ENCODE measurements around the gene TNKS1BP1.
A peak's percentile ranks its signal among the peaks of the same experiment; 100 is the strongest.

TNKS1BP1 gene

DNA sequence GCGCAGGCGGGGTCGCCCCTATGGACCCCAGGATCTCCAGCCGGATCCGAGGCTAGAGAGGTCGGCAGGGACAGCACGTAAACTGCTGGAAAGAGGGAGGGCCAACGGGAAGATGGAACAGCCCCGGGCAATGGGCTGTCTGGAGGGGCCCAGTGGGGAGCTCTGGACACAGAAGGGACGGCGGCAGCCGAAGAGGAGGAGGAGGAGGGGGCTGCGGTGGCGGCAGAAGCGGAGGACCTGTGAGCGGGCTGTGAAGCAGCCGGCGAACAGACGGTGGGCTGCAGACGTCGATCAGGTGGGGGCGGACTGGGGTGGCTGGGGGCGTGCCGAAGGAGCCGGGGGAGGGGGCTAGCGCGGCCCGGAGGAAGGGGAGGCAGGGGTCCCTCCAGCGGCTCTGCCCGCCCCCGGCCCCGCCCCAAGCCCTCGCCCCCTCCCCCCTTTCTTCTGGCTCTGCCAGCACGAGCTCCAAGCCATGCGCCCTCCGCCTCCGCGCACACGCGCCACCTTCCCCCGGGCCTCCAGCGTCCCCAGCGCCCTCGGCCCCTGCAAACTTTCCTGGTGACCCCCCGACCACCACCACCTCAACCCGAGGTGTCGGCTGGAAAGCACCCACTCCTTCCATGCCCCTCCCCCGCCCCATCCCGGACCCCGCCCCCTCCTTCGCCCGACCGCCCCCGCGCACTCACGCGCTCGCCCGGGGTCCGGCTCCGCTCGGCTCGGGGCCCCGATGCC is 432 bp downstream of the TNKS1BP1 start:
- TF ChIP-seq, protein P1, sequence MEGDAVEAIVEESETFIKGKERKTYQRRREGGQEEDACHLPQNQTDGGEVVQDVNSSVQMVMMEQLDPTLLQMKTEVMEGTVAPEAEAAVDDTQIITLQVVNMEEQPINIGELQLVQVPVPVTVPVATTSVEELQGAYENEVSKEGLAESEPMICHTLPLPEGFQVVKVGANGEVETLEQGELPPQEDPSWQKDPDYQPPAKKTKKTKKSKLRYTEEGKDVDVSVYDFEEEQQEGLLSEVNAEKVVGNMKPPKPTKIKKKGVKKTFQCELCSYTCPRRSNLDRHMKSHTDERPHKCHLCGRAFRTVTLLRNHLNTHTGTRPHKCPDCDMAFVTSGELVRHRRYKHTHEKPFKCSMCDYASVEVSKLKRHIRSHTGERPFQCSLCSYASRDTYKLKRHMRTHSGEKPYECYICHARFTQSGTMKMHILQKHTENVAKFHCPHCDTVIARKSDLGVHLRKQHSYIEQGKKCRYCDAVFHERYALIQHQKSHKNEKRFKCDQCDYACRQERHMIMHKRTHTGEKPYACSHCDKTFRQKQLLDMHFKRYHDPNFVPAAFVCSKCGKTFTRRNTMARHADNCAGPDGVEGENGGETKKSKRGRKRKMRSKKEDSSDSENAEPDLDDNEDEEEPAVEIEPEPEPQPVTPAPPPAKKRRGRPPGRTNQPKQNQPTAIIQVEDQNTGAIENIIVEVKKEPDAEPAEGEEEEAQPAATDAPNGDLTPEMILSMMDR (conservative IDR thresholded peaks at IDR 0.05): no peak
- peak overlapping the region; percentile 88 for H3K27ac ChIP-seq

DNA sequence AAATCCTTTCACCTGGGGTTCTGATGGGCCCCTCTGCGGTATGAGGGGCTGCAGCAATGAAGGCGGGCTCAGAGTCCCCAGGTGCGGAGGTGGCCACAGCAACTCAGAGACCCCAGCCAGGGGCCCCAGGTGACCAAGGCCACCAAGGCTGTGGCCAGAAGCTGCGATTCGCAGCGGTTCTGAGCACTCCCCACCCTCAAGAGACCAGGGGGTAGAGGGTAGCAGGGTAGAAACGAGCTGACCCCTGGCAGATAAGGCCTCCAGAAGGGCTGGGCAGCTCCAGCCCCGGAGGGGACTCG is 948 bp downstream of the TNKS1BP1 start:
- TF ChIP-seq, protein P1 (conservative IDR thresholded peaks at IDR 0.05): no peak
- H3K27ac ChIP-seq: peak overlapping the region; percentile 88

DNA sequence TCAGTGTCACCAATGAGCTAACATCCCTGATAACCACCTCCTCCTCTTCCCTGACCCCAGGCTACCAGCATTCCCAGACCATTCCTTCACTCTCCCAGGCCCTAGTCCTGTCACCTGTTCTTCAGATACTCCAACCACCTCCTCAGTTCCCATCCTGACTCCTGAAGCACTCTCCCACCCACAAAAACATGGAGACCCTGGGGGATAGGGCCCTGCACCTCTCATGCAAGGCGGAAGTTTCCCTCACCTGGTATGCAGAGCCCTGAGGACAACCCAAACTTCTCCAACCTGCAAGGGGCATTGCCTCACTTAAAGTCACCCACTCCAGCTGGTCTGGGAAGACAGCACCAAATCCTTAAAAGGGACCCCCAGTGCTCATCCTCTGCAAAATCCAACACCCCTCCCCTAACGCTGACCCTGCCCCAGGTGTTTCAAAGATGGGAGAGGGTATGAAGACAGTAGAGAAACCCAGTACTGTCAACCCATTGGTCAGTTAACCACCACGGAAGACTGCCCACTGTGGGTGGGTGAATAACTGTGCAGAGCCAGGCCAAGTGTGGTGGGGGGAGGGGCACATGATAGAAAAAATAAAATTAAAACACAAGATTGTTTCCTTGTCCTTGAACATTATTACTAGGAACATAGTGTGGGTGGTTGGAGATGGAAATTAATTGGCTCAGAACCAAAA is 1.4 kb downstream of the TNKS1BP1 start:
- H3K27ac ChIP-seq: peak overlapping the region; percentile 88
- TF ChIP-seq, protein P1 (conservative IDR thresholded peaks at IDR 0.05): no peak

DNA sequence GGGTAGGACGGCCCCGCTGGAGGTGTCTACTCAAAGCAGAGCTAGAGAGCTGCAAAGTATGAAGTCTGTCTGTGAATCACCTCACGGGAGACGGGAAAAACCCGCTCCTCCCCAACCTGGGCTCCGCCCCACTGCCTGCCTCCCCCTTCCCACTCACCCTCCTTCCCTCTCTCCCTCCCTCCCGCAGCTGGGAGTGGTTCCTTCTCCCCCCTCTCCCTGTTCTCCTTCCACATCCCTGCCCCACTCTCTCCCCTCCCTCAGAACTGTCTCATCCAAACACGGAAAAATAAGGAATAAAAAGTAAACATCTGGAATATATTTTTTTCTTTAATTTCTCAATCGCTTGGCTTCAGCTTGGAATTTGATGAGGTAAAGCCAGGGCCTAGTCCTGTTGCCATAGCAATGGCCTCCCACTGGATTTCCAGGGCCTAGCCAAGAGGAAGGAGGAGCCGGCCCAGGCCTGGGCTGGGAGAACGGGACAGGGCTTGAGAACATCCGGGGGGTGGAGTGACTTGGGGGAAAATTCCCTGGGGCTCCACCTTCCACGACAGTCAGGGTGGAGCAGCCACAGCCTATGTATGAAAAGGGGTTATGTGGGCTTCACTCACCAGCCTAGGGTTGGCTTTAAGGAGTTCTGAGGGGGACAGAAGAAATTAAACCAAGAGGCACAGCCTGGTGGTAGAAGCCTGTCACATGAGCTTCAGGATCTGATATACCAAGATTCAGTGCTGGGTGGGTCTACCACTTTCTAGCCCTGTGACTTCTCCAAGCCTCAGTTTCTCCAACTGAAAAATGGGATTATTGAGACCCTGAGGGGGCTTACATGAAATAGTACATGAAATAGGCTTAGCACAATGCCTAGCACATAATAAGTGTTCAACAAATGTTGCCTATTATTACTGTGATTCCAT is 2.2 kb downstream of the TNKS1BP1 start:
- H3K27ac ChIP-seq: peak overlapping the region; percentile 88
- TF ChIP-seq, protein P1 (conservative IDR thresholded peaks at IDR 0.05): no peak

DNA sequence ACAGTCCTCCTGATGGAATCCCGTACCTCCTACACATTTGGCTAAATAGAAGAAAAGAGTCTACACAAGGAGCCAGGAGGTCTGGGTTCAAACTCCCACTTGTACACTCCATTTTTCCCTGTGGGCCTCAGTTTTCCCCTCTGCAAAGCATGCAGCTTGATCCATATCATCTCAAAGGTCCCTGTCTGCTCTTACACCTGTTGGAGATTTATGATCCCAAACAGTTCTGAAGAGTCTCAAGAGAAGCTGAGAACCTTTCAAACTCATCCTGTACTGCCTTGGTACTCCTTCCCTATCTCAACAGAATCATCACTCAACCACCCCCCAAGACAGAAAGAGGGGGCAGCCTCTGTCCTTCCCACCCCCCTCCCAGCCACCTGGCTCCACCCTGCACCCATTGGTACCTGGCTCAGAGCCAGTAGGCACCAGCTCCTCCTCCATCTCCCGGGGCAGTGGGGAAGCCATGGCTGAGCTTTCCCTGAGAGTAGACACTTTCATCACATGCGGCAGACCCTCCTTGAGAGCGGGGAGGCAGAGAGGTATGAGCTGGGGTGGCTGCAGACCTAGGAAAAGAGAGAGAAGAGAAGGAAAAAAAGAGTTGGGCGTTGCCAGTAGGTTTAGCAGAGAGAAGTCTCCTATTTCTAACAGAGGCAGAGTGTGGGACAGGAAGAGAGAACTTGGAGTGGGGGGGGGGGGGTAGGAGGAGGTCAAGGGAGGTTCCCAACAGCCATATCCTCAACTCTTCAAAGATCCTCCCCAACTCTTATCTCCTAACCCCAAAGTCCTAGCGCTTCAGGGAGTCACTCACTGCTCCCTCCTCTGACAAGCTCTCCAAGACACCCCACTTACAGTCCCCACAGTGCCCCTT is 3.1 kb downstream of the TNKS1BP1 start:
- H3K27ac ChIP-seq: peak overlapping the region; percentile 88
- TF ChIP-seq, protein P1 (conservative IDR thresholded peaks at IDR 0.05): no peak

DNA sequence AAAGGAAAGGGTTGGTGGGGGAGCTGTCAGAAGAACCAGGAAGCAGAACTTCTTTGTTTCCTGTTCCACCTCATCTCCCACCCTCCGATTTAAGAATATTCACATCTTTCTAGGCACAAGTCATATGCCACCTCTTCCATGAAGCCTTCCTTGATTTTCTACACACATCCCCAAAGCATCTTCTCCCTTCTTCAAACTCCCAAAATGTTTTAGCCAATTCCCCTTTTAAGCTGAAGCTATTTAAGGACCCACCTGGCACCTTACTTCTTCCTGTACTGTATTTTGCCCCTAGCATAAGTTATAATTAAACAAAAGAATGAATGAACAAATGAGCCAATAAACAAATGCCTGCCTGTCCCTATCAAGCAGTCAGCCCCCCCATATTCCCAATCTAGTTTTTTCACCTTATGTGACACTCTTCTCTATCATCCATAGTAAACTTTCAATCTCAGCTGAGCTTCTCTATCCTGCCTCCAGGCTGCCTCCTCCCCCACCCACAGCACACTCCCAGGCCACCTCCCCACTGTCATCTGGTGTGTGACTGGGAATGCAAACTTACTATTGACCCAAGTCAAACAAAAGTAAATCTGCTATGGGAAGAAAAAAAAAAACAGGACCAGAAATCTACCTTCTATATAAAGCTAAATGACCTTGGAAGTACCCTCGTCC is 3.9 kb downstream of the TNKS1BP1 start:
- peak overlapping the region; percentile 88 for H3K27ac ChIP-seq
- TF ChIP-seq, protein P1 (conservative IDR thresholded peaks at IDR 0.05): no peak

Data from VCaP (cell line).